DMS79 (cell line): ENCODE data around the gene LNPEP.
"Not testable (repeated sequence)": the region's sequence is repeated elsewhere in the genome, so short reads cannot be mapped to it uniquely, and the experiment has no call there.

Experiments used
- DNase-seq: peaks from one replicate; lab custom pipeline; 2025; lab: John Stamatoyannopoulos, UW

The LNPEP gene

DNA sequence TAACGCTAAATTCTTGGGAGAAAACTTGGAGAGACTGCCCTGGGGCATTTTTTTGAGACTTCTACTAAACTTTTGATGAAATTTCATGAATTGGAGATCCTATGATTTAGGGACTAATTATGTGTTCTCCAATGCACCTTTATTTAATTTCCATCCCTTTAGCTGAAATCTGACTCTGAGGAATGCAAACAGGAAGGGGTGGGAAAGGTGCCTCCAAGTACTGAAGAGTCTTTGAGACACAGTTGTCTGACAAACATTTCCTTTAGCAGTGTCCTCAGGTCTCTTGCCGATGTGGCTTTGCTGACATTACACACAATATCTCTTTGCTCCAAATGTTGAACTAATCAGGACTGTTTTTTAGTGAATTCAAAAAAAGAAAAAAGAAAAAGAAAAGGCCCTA is 129.6 kb downstream of the LNPEP start:
- no peak for DNase-seq

DNA sequence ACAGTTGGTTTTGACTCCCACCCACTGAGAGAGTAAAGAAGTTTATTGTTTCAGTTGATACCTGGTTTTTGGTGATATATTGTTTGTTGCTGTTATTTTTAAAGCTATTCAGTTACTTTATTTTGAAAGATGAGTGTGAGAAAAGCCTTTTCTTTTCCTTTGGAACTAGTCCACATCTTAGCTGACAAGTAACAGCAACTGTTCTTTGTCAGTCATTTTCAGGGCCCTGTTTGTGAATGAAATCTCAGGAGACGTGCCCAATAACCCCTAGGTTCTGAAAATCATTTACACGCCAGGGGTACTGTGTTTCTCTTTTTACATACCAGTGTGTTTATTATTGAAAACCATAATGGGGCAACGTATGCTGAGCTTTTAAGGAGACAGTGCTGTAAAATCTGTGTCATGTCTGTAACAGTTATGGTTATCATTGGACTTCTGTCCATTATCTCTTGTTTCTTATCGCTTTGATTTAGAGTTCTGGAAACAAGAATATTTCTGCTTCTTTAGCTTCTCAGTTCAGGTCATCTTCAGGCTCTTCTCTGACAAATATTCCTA is 131.5 kb downstream of the LNPEP start:
- no peak for DNase-seq

GRCh38 chr5:97070234-97070633 is 134.4 kb downstream of the LNPEP start:
- DNase-seq, result no peak

GRCh38 chr5:97071101-97071500 is 135.2 kb downstream of the LNPEP start:
- DNase-seq, result no peak

DNA sequence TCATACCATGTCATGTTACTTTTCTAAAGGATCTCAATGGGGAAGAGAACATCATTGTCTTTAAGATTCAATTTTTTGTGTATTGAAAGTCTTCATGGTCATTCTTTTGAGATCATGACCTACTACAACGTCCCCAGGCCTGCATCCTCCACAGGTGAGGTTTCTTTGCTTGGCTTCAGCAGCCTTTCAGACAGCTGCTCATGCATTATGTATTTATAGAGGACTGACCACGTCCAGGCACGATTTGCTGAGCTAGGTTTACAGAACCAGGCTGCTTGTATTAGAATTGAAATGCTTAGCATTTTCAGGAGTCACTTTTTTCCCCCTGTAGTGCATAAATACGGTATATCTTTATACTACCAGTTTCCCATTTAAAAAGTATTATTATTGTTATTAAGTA is 136.1 kb downstream of the LNPEP start:
- DNase-seq, result no peak

DNA sequence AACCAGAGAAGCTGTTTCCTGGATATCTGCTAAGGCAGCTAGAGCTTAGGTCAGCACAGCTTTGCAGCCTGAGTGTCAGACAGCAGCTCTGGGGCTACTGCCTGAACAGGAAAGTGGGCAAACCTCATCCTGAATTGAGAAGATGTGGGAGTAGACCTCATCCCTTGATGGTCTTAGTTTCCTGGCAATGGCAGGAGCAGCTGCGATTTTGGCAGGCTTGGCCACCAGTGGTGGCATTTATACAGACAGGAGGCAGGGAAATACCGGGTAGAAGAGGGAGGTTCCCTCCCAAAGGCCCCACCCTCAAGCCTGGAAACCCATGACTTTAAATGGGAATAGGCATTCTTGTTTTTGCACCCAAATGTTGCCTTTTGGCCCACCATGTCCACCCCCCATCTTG is 136.8 kb downstream of the LNPEP start:
- no peak for DNase-seq

- DNase-seq, result no peak
Observed at GRCh38 chr5:97073420-97073819, 137.5 kb downstream of the LNPEP start.

DNA sequence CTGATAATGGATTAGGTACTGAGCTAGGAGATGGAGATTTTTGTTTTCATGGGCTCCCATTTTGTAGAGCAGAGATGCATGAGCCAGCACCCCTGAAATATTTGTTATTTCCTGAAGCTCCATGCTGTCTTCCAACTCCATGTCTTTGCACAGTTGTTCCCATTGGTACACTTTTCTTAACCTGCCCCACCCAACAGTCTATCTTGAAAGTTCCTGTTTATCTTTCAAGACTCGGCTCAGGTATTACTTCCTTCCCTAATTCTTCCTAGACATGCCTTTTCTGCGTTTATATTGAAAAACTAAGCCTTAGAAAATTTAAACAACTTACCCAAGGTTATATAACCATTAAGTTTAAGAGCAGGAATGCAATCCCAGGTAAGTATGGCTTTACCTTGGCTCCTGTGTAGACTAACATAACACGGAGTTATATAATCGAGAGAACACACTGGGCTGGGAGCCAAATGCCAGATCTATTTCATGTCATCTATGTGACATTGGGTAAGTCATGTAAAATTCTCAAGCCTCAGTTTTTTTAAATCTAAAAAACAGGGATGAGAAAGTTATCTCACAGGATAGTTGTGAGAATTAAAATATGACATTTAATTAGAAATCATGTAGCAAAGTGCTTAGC is 139.1 kb downstream of the LNPEP start:
- DNase-seq, result no peak

DNA sequence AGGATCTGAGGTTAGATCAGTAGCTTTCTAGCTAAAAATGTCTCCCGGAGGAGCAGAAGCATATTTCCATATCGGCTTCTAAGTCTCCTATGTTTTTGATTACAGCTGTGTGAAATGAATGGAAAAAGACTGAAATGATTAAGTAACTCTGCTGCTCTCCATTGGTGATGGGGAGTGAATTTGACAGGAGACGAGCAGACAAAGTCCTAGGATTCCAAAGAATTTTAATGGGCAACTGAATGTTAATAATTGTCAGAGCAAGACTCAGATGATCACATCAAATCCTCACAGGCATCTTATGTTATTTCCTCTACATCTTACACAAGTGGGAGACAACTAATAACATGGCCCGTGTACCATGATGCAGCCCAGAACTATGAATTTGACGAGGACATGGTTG is 139.8 kb downstream of the LNPEP start:
- no peak for DNase-seq

DNA sequence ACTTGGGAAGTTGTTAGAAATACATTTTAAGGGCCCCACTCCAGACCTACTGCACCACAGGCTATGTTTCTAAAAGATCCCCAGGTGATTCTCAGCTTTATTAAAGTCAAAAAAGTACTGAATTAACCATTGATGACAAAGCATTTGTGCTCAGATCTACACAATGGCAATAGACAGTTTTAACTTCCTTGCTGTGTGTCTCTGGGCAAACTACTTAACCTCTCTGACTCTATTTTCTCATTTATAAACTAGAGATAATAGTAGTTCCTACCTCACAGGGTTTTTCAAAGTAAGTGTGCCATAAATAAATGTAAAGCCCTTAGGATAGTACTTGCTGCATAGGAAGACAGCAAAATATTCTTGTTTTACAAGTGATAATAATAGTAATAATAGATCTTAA is 140.2 kb downstream of the LNPEP start:
- DNase-seq, result no peak

- no peak for DNase-seq
Observed at GRCh38 chr5:97077246-97077645, 141.4 kb downstream of the LNPEP start.

- DNase-seq, result no peak
Observed at GRCh38 chr5:97078958-97079743, 143.3 kb downstream of the LNPEP start.

DNA sequence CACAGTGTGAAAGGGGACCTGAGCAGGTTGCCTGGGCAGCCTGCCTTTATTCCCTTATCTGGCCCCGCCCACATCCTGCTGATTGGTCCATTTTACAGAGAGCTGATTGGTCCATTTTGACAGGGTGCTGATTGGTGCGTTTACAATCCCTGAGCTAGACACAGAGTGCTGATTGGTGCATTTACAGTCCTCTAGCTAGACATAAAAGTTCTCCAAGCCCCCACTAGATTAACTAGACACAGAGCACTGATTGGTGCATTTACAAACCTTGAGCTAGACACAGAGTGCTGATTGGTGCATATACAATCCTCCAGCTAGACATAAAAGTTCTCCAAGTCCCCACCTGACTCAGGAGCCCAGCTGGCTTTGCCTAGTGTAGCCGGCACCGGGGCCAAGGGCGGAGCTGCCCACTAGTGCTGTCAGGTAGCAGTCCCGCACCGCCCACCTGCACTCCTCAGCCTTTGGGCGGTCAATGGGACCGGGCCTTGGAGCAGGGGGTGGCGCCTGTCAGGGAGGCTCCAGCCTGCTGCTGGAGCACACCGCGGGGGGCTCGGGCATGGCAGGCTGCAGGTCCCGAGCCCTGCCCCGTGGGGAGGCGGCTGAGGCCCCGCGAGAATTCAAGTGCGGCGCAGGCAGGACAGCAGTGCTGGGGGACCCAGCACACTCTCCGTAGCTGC is 149.0 kb downstream of the LNPEP start:
- not testable (repeated sequence) for DNase-seq

GRCh38 chr5:97085459-97086181 is 149.7 kb downstream of the LNPEP start:
- no peak for DNase-seq
